ENCODE data around the gene BRIP1.
A peak's percentile ranks its signal among the peaks of the same experiment; 100 is the strongest.
"Not testable (repeated sequence)": the region's sequence is repeated elsewhere in the genome, so short reads cannot be mapped to it uniquely, and the experiment has no call there.

Gene BRIP1

DNA sequence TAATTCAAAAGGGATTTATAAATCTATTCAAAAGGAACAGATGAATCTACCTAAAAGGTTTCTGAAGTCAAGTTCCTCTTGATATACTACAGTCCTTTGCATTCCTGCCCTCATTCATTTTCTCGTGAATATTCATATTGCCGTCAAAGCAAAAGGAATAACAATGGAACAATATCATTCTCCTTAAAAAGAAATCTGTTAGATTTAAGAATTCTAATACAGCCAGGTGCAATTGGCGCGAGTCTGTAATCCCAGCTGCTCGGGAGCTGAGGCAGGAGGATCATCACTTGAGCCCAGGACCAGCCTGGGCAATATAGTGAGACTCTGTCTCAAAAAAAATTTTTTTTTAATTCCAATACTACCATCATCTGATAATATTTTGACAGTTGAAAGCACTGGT, 130.3 kb downstream of the BRIP1 start:
- TF ChIP-seq ZFX (IDR thresholded peaks at IDR 0.05; ENCODE audit: borderline replicate concordance) (no peak), CTCF (IDR thresholded peaks at IDR 0.05) (no peak)
- no peak overlapping the region for H3K27ac ChIP-seq

DNA sequence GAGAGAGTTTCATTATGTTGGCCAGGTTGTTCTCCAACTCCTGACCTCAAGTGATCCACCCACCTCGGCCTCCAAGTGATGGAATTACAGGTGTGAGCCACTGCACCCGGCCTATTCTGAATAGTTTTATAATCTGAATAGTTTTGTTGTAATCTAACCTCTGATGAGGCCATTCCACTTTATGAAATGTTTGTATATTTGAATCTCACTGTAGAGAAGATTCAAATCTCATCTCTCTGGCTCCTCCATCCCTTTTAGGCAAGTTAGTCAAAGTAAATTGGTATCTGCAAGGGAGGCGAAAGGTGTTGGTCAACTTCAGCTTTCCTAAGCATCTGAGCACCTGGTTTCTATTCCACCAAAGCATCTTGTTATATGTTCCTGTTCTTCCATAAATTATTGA, 131.2 kb downstream of the BRIP1 start:
- no peak overlapping the region for H3K27ac ChIP-seq
- TF ChIP-seq CTCF (IDR thresholded peaks at IDR 0.05) (no peak), ZFX (IDR thresholded peaks at IDR 0.05; ENCODE audit: borderline replicate concordance) (no peak)

DNA sequence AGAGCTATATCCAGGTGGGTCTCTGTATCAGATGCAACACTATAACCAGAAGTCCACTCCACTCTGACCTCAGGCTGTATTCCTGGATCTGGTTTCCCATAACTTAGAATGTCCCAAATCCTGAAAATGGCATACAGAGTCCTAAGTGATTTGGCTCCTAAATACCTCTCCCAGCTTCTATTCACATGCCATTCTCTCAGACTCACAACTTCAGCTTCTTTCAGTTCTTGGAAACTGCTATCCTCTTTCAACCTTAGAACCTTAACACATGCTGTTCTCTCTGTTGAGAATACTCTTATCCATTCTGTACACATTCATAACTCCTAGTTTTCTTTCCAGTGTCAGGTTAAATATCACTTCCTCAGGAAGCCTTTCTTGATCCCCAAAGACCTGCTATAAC, 132.0 kb downstream of the BRIP1 start:
- H3K27ac ChIP-seq = no peak overlapping the region
- TF ChIP-seq ZFX (IDR thresholded peaks at IDR 0.05; ENCODE audit: borderline replicate concordance) (no peak), CTCF (IDR thresholded peaks at IDR 0.05) (no peak)

- no peak overlapping the region for H3K27ac ChIP-seq
- no peak for TF ChIP-seq ZFX (IDR thresholded peaks at IDR 0.05; ENCODE audit: borderline replicate concordance)
- no peak for TF ChIP-seq CTCF (IDR thresholded peaks at IDR 0.05)
Measured at GRCh38 chr17:61729690-61730268, 133.5 kb downstream of the BRIP1 start.

DNA sequence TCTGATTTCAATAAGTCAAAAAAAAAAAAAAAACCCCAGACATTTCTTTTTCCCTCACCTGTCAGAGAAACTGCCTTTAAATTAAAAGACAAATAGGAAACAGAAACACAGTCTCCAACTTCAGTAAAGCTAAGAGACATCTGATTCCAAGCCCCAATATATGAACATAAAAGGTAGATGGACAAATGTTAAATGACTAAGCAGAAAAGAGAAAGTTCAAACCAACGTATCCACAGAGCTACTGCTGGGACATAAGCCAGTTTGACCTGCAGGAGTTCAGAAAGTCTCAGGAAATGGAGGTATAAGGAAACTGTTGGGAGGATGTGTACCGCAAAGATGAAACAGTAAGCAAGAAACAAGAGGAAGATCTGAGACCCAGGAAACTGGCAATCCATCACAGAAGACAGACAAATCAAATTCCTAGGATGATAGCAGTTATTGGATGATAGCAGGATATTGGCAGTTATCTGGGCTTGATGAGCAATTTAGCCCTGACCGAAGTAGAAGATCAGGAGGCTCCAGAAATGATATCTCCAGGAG, 135.0 kb downstream of the BRIP1 start:
- TF ChIP-seq CTCF (IDR thresholded peaks at IDR 0.05) = no peak
- TF ChIP-seq ZFX (IDR thresholded peaks at IDR 0.05; ENCODE audit: borderline replicate concordance) = no peak

DNA sequence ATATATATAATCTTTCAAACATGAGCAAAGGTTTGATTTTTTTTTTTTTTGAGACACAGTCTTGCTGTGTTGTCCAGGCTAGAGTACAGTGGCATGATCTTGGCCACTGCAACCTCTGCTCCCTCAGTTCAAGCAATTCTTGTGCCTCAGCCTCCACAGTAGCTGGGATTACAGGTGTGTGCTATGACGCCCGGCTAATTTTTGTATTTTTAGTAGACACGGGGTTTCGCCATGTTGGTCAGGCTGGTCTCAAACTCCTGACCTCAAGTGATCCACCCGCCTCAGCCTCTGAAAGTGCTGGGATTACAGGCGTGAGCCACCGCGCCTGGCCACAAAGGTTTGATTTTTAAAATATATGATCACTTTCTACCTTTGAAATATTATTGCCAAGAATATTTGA, 135.5 kb downstream of the BRIP1 start:
- not testable (repeated sequence) for H3K27ac ChIP-seq

More for the DNA sequence above, 135.0 kb downstream of the BRIP1 start:
- peak overlapping the region; percentile 7; the same call in 1 of the 2 replicates for H3K27ac ChIP-seq

GRCh38 chr17:61726977-61727376, 136.4 kb downstream of the BRIP1 start:
- TF ChIP-seq CTCF (IDR thresholded peaks at IDR 0.05) (no peak), ZFX (IDR thresholded peaks at IDR 0.05; ENCODE audit: borderline replicate concordance) (no peak)
- H3K27ac ChIP-seq = no peak overlapping the region

DNA sequence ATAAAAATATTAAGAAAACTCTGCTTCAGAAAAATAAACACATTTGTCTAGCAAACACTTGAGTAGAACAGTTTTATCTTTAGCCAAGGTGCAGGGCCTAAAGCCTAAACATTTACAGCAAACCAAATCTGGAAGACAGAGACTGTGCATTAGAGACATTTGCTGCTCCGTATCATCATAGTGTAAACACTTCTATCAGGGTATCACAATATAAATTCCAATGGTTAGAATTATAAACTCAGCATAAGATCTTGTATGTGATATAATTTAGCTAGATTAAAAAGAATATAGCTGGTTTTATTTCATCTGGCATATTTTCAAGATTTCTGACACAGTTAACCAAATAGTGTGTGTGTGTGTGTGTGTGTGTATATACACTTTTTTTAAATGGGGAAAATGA, 138.6 kb downstream of the BRIP1 start:
- TF ChIP-seq ZFX (IDR thresholded peaks at IDR 0.05; ENCODE audit: borderline replicate concordance) (no peak), CTCF (IDR thresholded peaks at IDR 0.05) (no peak)
- H3K27ac ChIP-seq = peak overlapping the region; percentile 53; the same call in 1 of the 2 replicates
